Suprapubic skin (tissue), 3 donors: ENCODE measurements around the gene FAR2.

ENCODE experiments used
- POLR2A ChIP-seq, 2 donors: fragments of 450-650 bp; IDR thresholded peaks; one replicate each; pipeline ENCODE4 v1.6.1; 2017; ENCODE audit warnings: antibody characterized with exemption in 2 of 2, mild to moderate bottlenecking in 2 of 2, moderate library complexity in 2 of 2
- TF ChIP-seq, protein P1 (sequence below), 2 donors: fragments of 200-600 bp in 1 of 2; fragments of 450-650 bp in 1 of 2; sonication (generic) in 1 of 2; IDR thresholded peaks; one replicate each; pipeline ENCODE4 v1.5.1; 2016 to 2019; ENCODE audit warnings: antibody characterized with exemption in 2 of 2, mild to moderate bottlenecking in 1 of 2, moderate library complexity in 1 of 2

- TF ChIP-seq, protein P1, sequence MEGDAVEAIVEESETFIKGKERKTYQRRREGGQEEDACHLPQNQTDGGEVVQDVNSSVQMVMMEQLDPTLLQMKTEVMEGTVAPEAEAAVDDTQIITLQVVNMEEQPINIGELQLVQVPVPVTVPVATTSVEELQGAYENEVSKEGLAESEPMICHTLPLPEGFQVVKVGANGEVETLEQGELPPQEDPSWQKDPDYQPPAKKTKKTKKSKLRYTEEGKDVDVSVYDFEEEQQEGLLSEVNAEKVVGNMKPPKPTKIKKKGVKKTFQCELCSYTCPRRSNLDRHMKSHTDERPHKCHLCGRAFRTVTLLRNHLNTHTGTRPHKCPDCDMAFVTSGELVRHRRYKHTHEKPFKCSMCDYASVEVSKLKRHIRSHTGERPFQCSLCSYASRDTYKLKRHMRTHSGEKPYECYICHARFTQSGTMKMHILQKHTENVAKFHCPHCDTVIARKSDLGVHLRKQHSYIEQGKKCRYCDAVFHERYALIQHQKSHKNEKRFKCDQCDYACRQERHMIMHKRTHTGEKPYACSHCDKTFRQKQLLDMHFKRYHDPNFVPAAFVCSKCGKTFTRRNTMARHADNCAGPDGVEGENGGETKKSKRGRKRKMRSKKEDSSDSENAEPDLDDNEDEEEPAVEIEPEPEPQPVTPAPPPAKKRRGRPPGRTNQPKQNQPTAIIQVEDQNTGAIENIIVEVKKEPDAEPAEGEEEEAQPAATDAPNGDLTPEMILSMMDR (IDR thresholded peaks at IDR 0.05): no peak
- no peak for TF ChIP-seq POLR2A (IDR thresholded peaks at IDR 0.05)
These were observed 152.0 kb downstream of the FAR2 start for GRCh38 chr12:29301114-29301513.
